IMR-90 (cell line): ENCODE results near the gene ADCY1. TPM values are rescaled to one million over a fixed set of nuclear protein-coding genes. Genes with fewer than 3 reads are reported as not detected.

Experiments used
- ATAC-seq: fragments of 200-7000 bp; cut with Tn5 transposase; 2 replicates; pipeline ENCODE4 v1.9.1; 2020; ENCODE audit warnings: low read depth, mild to moderate bottlenecking, moderate library complexity
- BruUV-seq: library from RNA; stranded (reverse); fragments of 400-500 nt; replicated peaks from 2 replicates; lab custom pipeline; 2021; lab: Mats Ljungman, UMichigan
- CTCF ChIA-PET: fragments of 300-600 bp; formaldehyde crosslinking; extraction: SDS; loops from one replicate; lab custom pipeline; 2021; ENCODE audit warnings: antibody characterized with exemption; lab: Yijun Ruan, JAX
- POLR2A ChIA-PET: fragments of 300-600 bp; sonication (Branson Sonifier 250); formaldehyde crosslinking; loops from one replicate; lab custom pipeline; 2022; ENCODE audit warnings: antibody characterized with exemption; ENCODE audit not compliant: unreplicated experiment; lab: Charles Lee
- DNase-seq: peaks from one replicate; pipeline ENCODE4 v3.0.0; 2013
- H2AFZ ChIP-seq: replicated peaks from 2 replicates; pipeline ENCODE3; 2013; ENCODE audit warnings: low read length, mild to moderate bottlenecking; ENCODE audit not compliant: poor library complexity
- H2AK5ac ChIP-seq: 2 replicates; pipeline ENCODE4 v1.6.1; 2013; ENCODE audit warnings: low read depth, low read length, inconsistent platforms
- H2AK9ac ChIP-seq: replicated peaks from 2 replicates; pipeline ENCODE3; 2013; ENCODE audit warnings: mild to moderate bottlenecking, low read depth, low read length, moderate library complexity; ENCODE audit not compliant: poor library complexity
- H2BK120ac ChIP-seq: 2 replicates; pipeline ENCODE4 v1.6.1; 2013; ENCODE audit warnings: low read depth, low read length, inconsistent platforms
- H2BK15ac ChIP-seq: 3 replicates; pipeline ENCODE4 v1.6.1; 2013; ENCODE audit warnings: low read depth, low read length, inconsistent platforms
- H2BK20ac ChIP-seq: 2 replicates; pipeline ENCODE4 v1.6.1; 2013; ENCODE audit warnings: low read depth, mild to moderate bottlenecking, inconsistent platforms, low read length, moderate library complexity
- H2BK5ac ChIP-seq: 2 replicates; pipeline ENCODE4 v1.6.1; 2013; ENCODE audit warnings: mild to moderate bottlenecking, low read depth, low read length, inconsistent platforms; ENCODE audit not compliant: poor library complexity, severe bottlenecking
- H3K14ac ChIP-seq: replicated peaks from 2 replicates; pipeline ENCODE4 v1.6.1; 2013; ENCODE audit warnings: low read depth, low read length, inconsistent platforms
- H3K18ac ChIP-seq: 2 replicates; pipeline ENCODE4 v1.6.1; 2013; ENCODE audit warnings: low read depth, low read length, control low read depth
- H3K23ac ChIP-seq: 2 replicates; pipeline ENCODE4 v1.6.1; 2013; ENCODE audit warnings: low read depth, low read length, inconsistent platforms
- H3K27ac ChIP-seq: 2 replicates; pipeline ENCODE4 v1.5.1; 2013; ENCODE audit warnings: mild to moderate bottlenecking, control low read depth, low read length; ENCODE audit not compliant: insufficient read depth
- H3K27me3 ChIP-seq: 2 replicates; pipeline ENCODE4 v1.6.1; 2013; ENCODE audit warnings: low read length; ENCODE audit not compliant: control insufficient read depth, insufficient read depth
- H3K36me3 ChIP-seq: 2 replicates; pipeline ENCODE4 v1.6.1; 2013; ENCODE audit warnings: low read length, mixed read lengths; ENCODE audit not compliant: control insufficient read depth, insufficient read depth
- H3K4ac ChIP-seq: 2 replicates; pipeline ENCODE4 v1.6.1; 2013; ENCODE audit warnings: low read depth, low read length, inconsistent platforms
- H3K4me1 ChIP-seq: 2 replicates; pipeline ENCODE4 v1.6.1; 2013; ENCODE audit warnings: low read length, mixed read lengths; ENCODE audit not compliant: control insufficient read depth, insufficient read depth
- H3K4me2 ChIP-seq: 2 replicates; pipeline ENCODE4 v1.6.1; 2013; ENCODE audit warnings: low read depth, mild to moderate bottlenecking, control low read depth, low read length, moderate library complexity
- H3K4me3 ChIP-seq: 2 replicates; pipeline ENCODE4 v1.5.1; 2013; ENCODE audit warnings: low read depth, mild to moderate bottlenecking, control low read depth, low read length, moderate library complexity; ENCODE audit not compliant: insufficient read depth
- H3K56ac ChIP-seq: 2 replicates; pipeline ENCODE4 v1.6.1; 2013; ENCODE audit warnings: low read length, inconsistent platforms; ENCODE audit not compliant: insufficient read depth; ENCODE audit errors: extremely low read depth
- H3K79me1 ChIP-seq, 2 experiments: 2 replicates each; pipeline ENCODE4 v1.6.1; 2013; ENCODE audit warnings: low read length in 2 of 2, inconsistent platforms in 1 of 2, low read depth in 1 of 2
- H3K9ac ChIP-seq: 2 replicates; pipeline ENCODE4 v1.6.1; 2013; ENCODE audit warnings: low read depth, low read length, control low read depth
- H3K9me1 ChIP-seq: 2 replicates; pipeline ENCODE4 v1.6.1; 2013; ENCODE audit warnings: low read length, inconsistent platforms; ENCODE audit not compliant: insufficient read depth
- H3K9me3 ChIP-seq: 2 replicates; pipeline ENCODE4 v1.6.1; 2013; ENCODE audit warnings: low read length; ENCODE audit not compliant: control insufficient read depth, insufficient read depth
- H4K20me1 ChIP-seq: 2 replicates; pipeline ENCODE4 v1.6.1; 2013; ENCODE audit warnings: low read length, inconsistent platforms; ENCODE audit not compliant: insufficient read depth
- H4K5ac ChIP-seq: 2 replicates; pipeline ENCODE4 v1.6.1; 2013; ENCODE audit warnings: mild to moderate bottlenecking, low read depth, low read length, control low read depth
- H4K8ac ChIP-seq, 2 experiments: 2 replicates each; pipeline ENCODE4 v1.6.1; 2013; ENCODE audit warnings: low read depth in 2 of 2, low read length in 2 of 2, control low read depth in 1 of 2, inconsistent platforms in 1 of 2
- H4K91ac ChIP-seq: 2 replicates; pipeline ENCODE4 v1.6.1; 2013; ENCODE audit warnings: low read depth, low read length, inconsistent platforms; ENCODE audit not compliant: insufficient read depth
- CEBPB ChIP-seq: IDR thresholded peaks from 2 replicates; pipeline ENCODE4 v1.6.1; 2012; ENCODE audit warnings: low read depth, low read length, improper control_type of control experiment
- CHD1 ChIP-seq: IDR thresholded peaks from 2 replicates; pipeline ENCODE4 v1.6.1; 2012; ENCODE audit warnings: low read depth, low read length, improper control_type of control experiment
- CTCF ChIP-seq: conservative IDR thresholded peaks from 2 replicates; pipeline ENCODE4 v1.5.1; 2012; ENCODE audit warnings: mild to moderate bottlenecking, low read depth, low read length, improper control_type of control experiment
- ELK1 ChIP-seq: fragments of 150-350 bp; IDR thresholded peaks from 2 replicates; pipeline ENCODE4 v1.6.1; 2016; ENCODE audit warnings: low read depth, mild to moderate bottlenecking, low read length, moderate library complexity, borderline replicate concordance
- FOS ChIP-seq: fragments of 150-350 bp; IDR thresholded peaks from 2 replicates; pipeline ENCODE4 v1.6.1; 2016; ENCODE audit warnings: low read depth, low read length
- MXI1 ChIP-seq: IDR thresholded peaks from 2 replicates; pipeline ENCODE4 v1.6.1; 2012; ENCODE audit warnings: low read depth, mild to moderate bottlenecking, low read length, moderate library complexity, borderline replicate concordance
- NFE2L2 ChIP-seq: fragments of 150-350 bp; IDR thresholded peaks from 2 replicates; pipeline ENCODE4 v1.6.1; 2016; ENCODE audit warnings: low read depth, mild to moderate bottlenecking, low read length
- RFX5 ChIP-seq: IDR thresholded peaks from 2 replicates; pipeline ENCODE4 v1.8.0; 2012; ENCODE audit warnings: low read depth, mild to moderate bottlenecking, low read length, moderate library complexity
- SMC3 ChIP-seq: fragments of 150-350 bp; IDR thresholded peaks from 2 replicates; pipeline ENCODE4 v1.6.1; 2016; ENCODE audit warnings: low read depth, mild to moderate bottlenecking, antibody characterized with exemption, low read length, moderate library complexity
- USF2 ChIP-seq: fragments of 150-350 bp; IDR thresholded peaks from 2 replicates; pipeline ENCODE4 v1.6.1; 2017; ENCODE audit warnings: mild to moderate bottlenecking, antibody characterized with exemption, low read length, low read depth
- WGBS, 2 experiments: methylation state at CpG; one replicate each; pipeline versions ENCODE4 v1.1.5 to v1.1.7; 2013; ENCODE audit warnings: missing lambda C conversion rate in 2 of 2; ENCODE audit not compliant: insufficient read length in 1 of 2; ENCODE audit errors: extremely low coverage in 2 of 2; 5-methylcytosine and 5-hydroxymethylcytosine counted together
- dilution Hi-C: fragments of 300-500 bp; cut with HindIII; formaldehyde crosslinking; loops from one replicate; pipeline ENCODE4 v1.14.3; 2018; ENCODE audit warnings: low sequenced_read_pairs; ENCODE audit not compliant: unreplicated experiment
- in situ Hi-C: fragments of 300-500 bp; cut with MboI; formaldehyde crosslinking; loops from 3 replicates; pipeline ENCODE4 v1.14.3; 2019; ENCODE audit warnings: low sequenced_read_pairs, inconsistent platforms, mixed read lengths
- intact Hi-C: fragments of 100-400 bp; cut with micrococcal nuclease; formaldehyde crosslinking; loops from 2 replicates; pipeline ENCODE4 v1.10.0; 2022
- polyA plus RNA-seq, 3 experiments: library from polyadenylated mRNA; depleted of rRNA; stranded (reverse); fragments of >200 nt; gene quantifications; 2 replicates each; pipeline ENCODE4 v1.2.3, GENCODE V29; 2012; ENCODE audit warnings: low replicate concordance in 1 of 3
- total RNA-seq: library from RNA; depleted of rRNA; stranded (reverse); fragments of >200 nt; gene quantifications from 2 replicates; pipeline ENCODE4 v1.2.3, GENCODE V29; 2012

Gene ADCY1
- total and polyA plus RNA-seq, 2 of the 4 experiments (the other 2 are of a cell fraction): 0.18 to 0.24 TPM

GRCh38 chr7:45623740-45624391 lies 49.7 kb downstream of the ADCY1 start:
- intact Hi-C loops: no loop called here
- no TSS peak for BruUV-seq
- no peak overlapping the region for H3K4me3 ChIP-seq
- no peak overlapping the region for H3K4me2 ChIP-seq
- H2BK5ac ChIP-seq: no peak overlapping the region
- no peak overlapping the region for H2BK15ac ChIP-seq
- no peak overlapping the region for H3K14ac ChIP-seq
- H2BK20ac ChIP-seq: no peak overlapping the region
- H2AK5ac ChIP-seq: no peak overlapping the region
- dilution Hi-C loops: no loop called here
- no peak overlapping the region for H3K18ac ChIP-seq
- peaks cover 8% of the 10 kb centered on the region for H3K27me3 ChIP-seq
- WGBS, 2 experiments: no CpG with 5 or more reads among the region's 9 CpGs
- H3K23ac ChIP-seq: no peak overlapping the region
- ATAC-seq (no peak), DNase-seq (no peak)
- no peak overlapping the region for H3K56ac ChIP-seq
- H3K27ac ChIP-seq: no peak overlapping the region
- H4K5ac ChIP-seq: no peak overlapping the region
- no peak overlapping the region for H3K9ac ChIP-seq
- no peaks in the 10 kb centered on the region; the same call in 1 of the 2 replicates for H4K20me1 ChIP-seq
- H2BK120ac ChIP-seq: no peak overlapping the region
- TF ChIP-seq CTCF: no peak
- TF ChIP-seq MXI1: no peak
- no peak for TF ChIP-seq CHD1
- no peak for TF ChIP-seq RFX5
- TF ChIP-seq FOS: no peak
- TF ChIP-seq NFE2L2: no peak
- no peak for TF ChIP-seq CEBPB
- no peak for TF ChIP-seq SMC3
- TF ChIP-seq USF2: no peak
- no peak for TF ChIP-seq ELK1
- no peak overlapping the region for H2AK9ac ChIP-seq
- ChIA-PET CTCF (no interaction called here), POLR2A (no interaction called here)
- H3K36me3 ChIP-seq: no peaks in the 10 kb centered on the region
- H2AFZ ChIP-seq: no peak overlapping the region
- H3K9me3 ChIP-seq: no peaks in the 10 kb centered on the region; the same call in 1 of the 2 replicates
- in situ Hi-C loops: no loop called here
- no peaks in the 10 kb centered on the region for H3K9me1 ChIP-seq
- no peak overlapping the region for H4K91ac ChIP-seq
- H3K79me1 ChIP-seq: no peaks in the 10 kb centered on the region
- no peaks in the 10 kb centered on the region for H3K4me1 ChIP-seq
- no peak overlapping the region for H3K4ac ChIP-seq
- no peak overlapping the region for H4K8ac ChIP-seq
